CD8-positive, alpha-beta memory T cell (primary cell): ENCODE measurements around the gene KYAT1. TPM values are rescaled to one million over a fixed set of nuclear protein-coding genes. Genes with fewer than 3 reads are reported as not detected.
A peak's percentile ranks its signal among the peaks of the same experiment; 100 is the strongest.
"Not testable (repeated sequence)": the region's sequence is repeated elsewhere in the genome, so short reads cannot be mapped to it uniquely, and the experiment has no call there.

Experiments used
- CTCF ChIA-PET: fragments of 350-600 bp; sonication (Branson Sonifier 250); formaldehyde crosslinking; loops from one replicate; lab custom pipeline; 2021; ENCODE audit warnings: antibody characterized with exemption; lab: Charles Lee
- POLR2A ChIA-PET: fragments of 350-600 bp; sonication (Branson Sonifier 250); formaldehyde crosslinking; loops from one replicate; lab custom pipeline; 2021; ENCODE audit warnings: antibody characterized with exemption; lab: Charles Lee
- DNase-seq, 5 donors: peaks; one replicate each; pipeline versions ENCODE4 v3.0.0 to v3.0.0-alpha.2; 2020 to 2022; ENCODE audit warnings: mixed read lengths in 1 of 5
- H3K27ac ChIP-seq: one replicate; pipeline ENCODE4 v1.7.0; 2013; ENCODE audit warnings: low read depth, mild to moderate bottlenecking, low read length, moderate library complexity
- H3K27me3 ChIP-seq: 2 replicates; pipeline ENCODE4 v1.7.0; 2013; ENCODE audit warnings: low read length, mild to moderate bottlenecking; ENCODE audit not compliant: insufficient read depth, poor library complexity, severe bottlenecking
- H3K36me3 ChIP-seq: 2 replicates; pipeline ENCODE4 v1.7.0; 2013; ENCODE audit warnings: mild to moderate bottlenecking, low read length, moderate library complexity; ENCODE audit not compliant: insufficient read depth
- H3K4me1 ChIP-seq: 2 replicates; pipeline ENCODE4 v1.7.0; 2013; ENCODE audit warnings: mild to moderate bottlenecking, low read length, moderate library complexity; ENCODE audit not compliant: insufficient read depth
- H3K4me3 ChIP-seq: 2 replicates; pipeline ENCODE4 v1.7.0; 2013; ENCODE audit warnings: mild to moderate bottlenecking, low read length
- H3K9me3 ChIP-seq: 2 replicates; pipeline ENCODE4 v1.7.0; 2013; ENCODE audit warnings: mild to moderate bottlenecking, low read length
- H3K27ac Mint-ChIP-seq, 8 donors: one replicate each; pipeline ENCODE4 v1.8.0; 2020 to 2021; ENCODE audit warnings: mixed read lengths in 8 of 8, mild to moderate bottlenecking in 6 of 8, inconsistent platforms in 3 of 8, moderate library complexity in 3 of 8
- H3K27me3 Mint-ChIP-seq, 2 donors: one replicate each; pipeline ENCODE4 v1.8.0; 2020 to 2021; ENCODE audit warnings: mixed read lengths in 2 of 2, mild to moderate bottlenecking in 1 of 2, moderate library complexity in 1 of 2
- H3K36me3 Mint-ChIP-seq, 3 donors: one replicate each; pipeline ENCODE4 v1.8.0; 2020 to 2021; ENCODE audit warnings: mixed read lengths in 3 of 3, inconsistent platforms in 1 of 3, mild to moderate bottlenecking in 1 of 3
- H3K4me1 Mint-ChIP-seq, 3 donors: one replicate each; pipeline ENCODE4 v1.8.0; 2020 to 2021; ENCODE audit warnings: mixed read lengths in 3 of 3, inconsistent platforms in 1 of 3, mild to moderate bottlenecking in 1 of 3
- H3K4me3 Mint-ChIP-seq, 7 donors: one replicate each; pipeline ENCODE4 v1.8.0; 2020 to 2021; ENCODE audit warnings: mixed read lengths in 7 of 7, mild to moderate bottlenecking in 6 of 7, moderate library complexity in 4 of 7, inconsistent platforms in 2 of 7
- H3K9me3 Mint-ChIP-seq, 5 donors: one replicate each; pipeline ENCODE4 v1.8.0; 2020 to 2022; ENCODE audit warnings: mixed read lengths in 5 of 5, mild to moderate bottlenecking in 3 of 5, moderate library complexity in 2 of 5, inconsistent platforms in 1 of 5
- polyA plus RNA-seq: library from polyadenylated mRNA; unstranded; fragments of 300-500 nt; fragmentation: Illumina TruSeq; gene quantifications from one replicate; pipeline ENCODE4 v1.2.3, GENCODE V29; 2021
- total RNA-seq, 2 experiments: library from RNA; stranded (reverse); gene quantifications; one replicate each; pipeline ENCODE4 v1.2.3, GENCODE V29; 2021

Gene KYAT1
- total and polyA plus RNA-seq, 3 experiments from 2014 or later = 8.8 to 10.4 (median 8.9) TPM

- no peaks in the 10 kb centered on the region for H3K27me3 ChIP-seq
- H3K36me3 ChIP-seq = no peaks in the 10 kb centered on the region
- no peak overlapping the region for H3K27ac Mint-ChIP-seq
- H3K27me3 Mint-ChIP-seq = no peaks in the 10 kb centered on the region
- peaks cover 0 to 3% (median 3%) of the 10 kb centered on the region in 3 donors for H3K36me3 Mint-ChIP-seq
- no peak for DNase-seq
- H3K4me3 ChIP-seq = no peak overlapping the region
- CTCF ChIA-PET = interaction anchor here (9.2 kb wide), 1 partner anchor 65 kb away, joined by 155 read pairs; the partner anchor contains the start of gene PHYHD1
- H3K9me3 ChIP-seq = no peaks in the 10 kb centered on the region
- no peak overlapping the region for H3K4me3 Mint-ChIP-seq
- POLR2A ChIA-PET = interaction anchor here (0.8 kb wide), 1 partner anchor 42 kb away, joined by 3 read pairs; the partner anchor contains the start of gene ENDOG
- H3K9me3 Mint-ChIP-seq = no peaks in the 10 kb centered on the region
- H3K4me1 ChIP-seq = peaks cover 5% of the 10 kb centered on the region
- no peak overlapping the region for H3K27ac ChIP-seq
- peaks cover 3 to 6% (median 4%) of the 10 kb centered on the region in 3 donors for H3K4me1 Mint-ChIP-seq
Measured at GRCh38 chr9:128860937-128861336, 20.8 kb downstream of the KYAT1 start.

- H3K4me1 Mint-ChIP-seq, POLR2A ChIA-PET, H3K36me3 ChIP-seq, DNase-seq, H3K9me3 ChIP-seq, H3K4me3 ChIP-seq, H3K4me3 Mint-ChIP-seq, H3K27me3 ChIP-seq, H3K4me1 ChIP-seq, H3K9me3 Mint-ChIP-seq, H3K27ac ChIP-seq, H3K36me3 Mint-ChIP-seq, H3K27me3 Mint-ChIP-seq: not testable (repeated sequence)
- CTCF ChIA-PET = interaction anchor here (9.2 kb wide), 1 partner anchor 68 kb away, joined by 155 read pairs; the partner anchor contains the start of gene PHYHD1
- H3K27ac Mint-ChIP-seq = peak overlapping the region in 1 of 8 donors; percentile 33
Measured at GRCh38 chr9:128858476-128858875, 23.3 kb downstream of the KYAT1 start.

- H3K27ac Mint-ChIP-seq, POLR2A ChIA-PET, H3K4me3 Mint-ChIP-seq, H3K4me1 ChIP-seq, H3K27me3 ChIP-seq, H3K27me3 Mint-ChIP-seq, DNase-seq, H3K4me3 ChIP-seq, H3K4me1 Mint-ChIP-seq, H3K27ac ChIP-seq, H3K9me3 ChIP-seq, H3K36me3 ChIP-seq: not testable (repeated sequence)
- CTCF ChIA-PET = interaction anchor here (1.1 kb wide), 1 partner anchor 9 kb away, joined by 3 read pairs; no protein-coding TSS in a partner anchor
- H3K9me3 Mint-ChIP-seq = peaks cover 12 to 18% (median 15%) of the 10 kb centered on the region in 5 donors
- peaks cover 13 to 18% (median 17%) of the 10 kb centered on the region in 3 donors for H3K36me3 Mint-ChIP-seq
Measured at GRCh38 chr9:128854454-128854853, 27.3 kb downstream of the KYAT1 start.

GRCh38 chr9:128852646-128853045 is 29.1 kb downstream of the KYAT1 start:
- H3K4me3 Mint-ChIP-seq, H3K4me3 ChIP-seq, H3K27ac Mint-ChIP-seq, POLR2A ChIA-PET, H3K4me1 ChIP-seq, H3K27ac ChIP-seq, H3K4me1 Mint-ChIP-seq, H3K36me3 ChIP-seq, H3K27me3 Mint-ChIP-seq, H3K27me3 ChIP-seq, H3K9me3 ChIP-seq, DNase-seq: not testable (repeated sequence)
- peaks cover 12 to 20% (median 17%) of the 10 kb centered on the region in 5 donors for H3K9me3 Mint-ChIP-seq
- peaks cover 15 to 25% (median 17%) of the 10 kb centered on the region in 3 donors for H3K36me3 Mint-ChIP-seq
- CTCF ChIA-PET = interaction anchor here (0.7 to 1.0 kb wide), 2 partner anchors 10 to 75 kb away, joined by 3 read pairs; no protein-coding TSS in a partner anchor

GRCh38 chr9:128851779-128852600 is 29.8 kb downstream of the KYAT1 start:
- H3K4me1 ChIP-seq, POLR2A ChIA-PET, H3K27ac Mint-ChIP-seq, H3K9me3 ChIP-seq, DNase-seq, H3K27me3 ChIP-seq, H3K4me3 ChIP-seq, H3K4me3 Mint-ChIP-seq, H3K4me1 Mint-ChIP-seq, H3K27ac ChIP-seq, H3K27me3 Mint-ChIP-seq, H3K36me3 ChIP-seq: not testable (repeated sequence)
- CTCF ChIA-PET = interaction anchor here (0.7 to 1.4 kb wide), 3 partner anchors 10 to 75 kb away, joined by 3 read pairs; partner anchors contain the start of gene ENDOG
- peaks cover 12 to 22% (median 17%) of the 10 kb centered on the region in 5 donors for H3K9me3 Mint-ChIP-seq
- peaks cover 15 to 27% (median 17%) of the 10 kb centered on the region in 3 donors for H3K36me3 Mint-ChIP-seq

GRCh38 chr9:128851024-128851423 is 30.7 kb downstream of the KYAT1 start:
- H3K4me3 Mint-ChIP-seq, H3K4me1 ChIP-seq, DNase-seq, H3K4me1 Mint-ChIP-seq, H3K36me3 ChIP-seq, POLR2A ChIA-PET, H3K4me3 ChIP-seq, H3K9me3 ChIP-seq, H3K27ac Mint-ChIP-seq, H3K27me3 ChIP-seq, H3K27ac ChIP-seq, H3K27me3 Mint-ChIP-seq: not testable (repeated sequence)
- Mint-ChIP-seq H3K36me3 (peaks cover 15 to 27% (median 17%) of the 10 kb centered on the region in 3 donors), H3K9me3 (peaks cover 12 to 22% (median 17%) of the 10 kb centered on the region in 5 donors)
- CTCF ChIA-PET = interaction anchor here (0.8 to 1.4 kb wide), 2 partner anchors 33 to 108 kb away, joined by 3 read pairs; partner anchors contain the start of gene ENDOG

- DNase-seq = no peak
- no peaks in the 10 kb centered on the region for H3K27me3 Mint-ChIP-seq
- no peaks in the 10 kb centered on the region for H3K9me3 ChIP-seq
- H3K4me1 Mint-ChIP-seq = no peaks in the 10 kb centered on the region
- H3K36me3 ChIP-seq = no peaks in the 10 kb centered on the region
- no peak overlapping the region for H3K27ac ChIP-seq
- no peak overlapping the region for H3K4me3 Mint-ChIP-seq
- no peak overlapping the region for H3K27ac Mint-ChIP-seq
- no peak overlapping the region for H3K4me3 ChIP-seq
- H3K36me3 Mint-ChIP-seq = peaks cover 15 to 27% (median 26%) of the 10 kb centered on the region in 3 donors
- CTCF ChIA-PET = no interaction called here
- POLR2A ChIA-PET = no interaction called here
- no peaks in the 10 kb centered on the region for H3K4me1 ChIP-seq
- H3K27me3 ChIP-seq = no peaks in the 10 kb centered on the region
- H3K9me3 Mint-ChIP-seq = peaks cover 12 to 22% (median 17%) of the 10 kb centered on the region in 5 donors
Measured at GRCh38 chr9:128847803-128848202, 33.9 kb downstream of the KYAT1 start.

- no peaks in the 10 kb centered on the region for H3K4me1 ChIP-seq
- Mint-ChIP-seq H3K27me3 (no peaks in the 10 kb centered on the region), H3K36me3 (peaks cover 17 to 31% (median 27%) of the 10 kb centered on the region in 3 donors), H3K27ac (no peak overlapping the region), H3K4me1 (no peaks in the 10 kb centered on the region), H3K9me3 (peaks cover 12 to 22% (median 15%) of the 10 kb centered on the region in 5 donors), H3K4me3 (no peak overlapping the region)
- CTCF ChIA-PET = interaction anchor here (1.4 to 1.8 kb wide), 2 partner anchors 28 to 81 kb away, joined by 4 to 5 read pairs; partner anchors contain the start of gene ENDOG
- no peaks in the 10 kb centered on the region for H3K36me3 ChIP-seq
- no peak for DNase-seq
- H3K27ac ChIP-seq = no peak overlapping the region
- POLR2A ChIA-PET = no interaction called here
- H3K9me3 ChIP-seq = no peaks in the 10 kb centered on the region
- H3K27me3 ChIP-seq = no peaks in the 10 kb centered on the region
- H3K4me3 ChIP-seq = no peak overlapping the region
Measured at GRCh38 chr9:128846680-128847030, 35.1 kb downstream of the KYAT1 start.
